Astrocyte (in vitro differentiated cells and primary cell): Measurements from ENCODE around the gene DACH2.

Experiments
- EZH2 ChIP-seq: IDR thresholded peaks from 2 replicates; pipeline ENCODE4 v1.6.1; 2012; ENCODE audit warnings: mild to moderate bottlenecking, low read length, inconsistent platforms; ENCODE audit not compliant: insufficient read depth
- TF ChIP-seq, protein P1 (sequence below): IDR thresholded peaks from 2 replicates; pipeline ENCODE4 v1.5.1; 2011; ENCODE audit warnings: low read depth, mild to moderate bottlenecking, inconsistent platforms, low read length, moderate library complexity; ENCODE audit not compliant: insufficient read depth

DNA sequence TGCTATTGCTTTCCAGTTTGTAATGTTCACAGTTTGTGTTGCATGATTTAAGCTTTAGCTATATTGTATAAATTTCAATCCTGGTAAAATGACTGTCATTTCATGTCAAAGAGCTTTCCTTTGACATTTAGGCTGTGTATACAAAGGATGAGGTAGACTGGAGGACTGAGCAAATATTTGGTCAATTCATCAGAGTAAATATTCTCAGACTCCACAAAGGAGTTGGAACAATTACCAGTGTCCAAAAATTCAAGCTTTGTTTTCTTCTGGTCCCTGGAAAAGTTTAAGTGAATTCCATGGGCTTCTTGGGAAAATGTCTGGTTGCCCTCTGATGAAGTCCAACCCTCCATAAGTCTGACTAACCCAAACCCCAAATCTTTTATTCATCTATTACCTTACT lies 682.4 kb downstream of the DACH2 start:
- no peak for TF ChIP-seq EZH2
- TF ChIP-seq, protein P1, sequence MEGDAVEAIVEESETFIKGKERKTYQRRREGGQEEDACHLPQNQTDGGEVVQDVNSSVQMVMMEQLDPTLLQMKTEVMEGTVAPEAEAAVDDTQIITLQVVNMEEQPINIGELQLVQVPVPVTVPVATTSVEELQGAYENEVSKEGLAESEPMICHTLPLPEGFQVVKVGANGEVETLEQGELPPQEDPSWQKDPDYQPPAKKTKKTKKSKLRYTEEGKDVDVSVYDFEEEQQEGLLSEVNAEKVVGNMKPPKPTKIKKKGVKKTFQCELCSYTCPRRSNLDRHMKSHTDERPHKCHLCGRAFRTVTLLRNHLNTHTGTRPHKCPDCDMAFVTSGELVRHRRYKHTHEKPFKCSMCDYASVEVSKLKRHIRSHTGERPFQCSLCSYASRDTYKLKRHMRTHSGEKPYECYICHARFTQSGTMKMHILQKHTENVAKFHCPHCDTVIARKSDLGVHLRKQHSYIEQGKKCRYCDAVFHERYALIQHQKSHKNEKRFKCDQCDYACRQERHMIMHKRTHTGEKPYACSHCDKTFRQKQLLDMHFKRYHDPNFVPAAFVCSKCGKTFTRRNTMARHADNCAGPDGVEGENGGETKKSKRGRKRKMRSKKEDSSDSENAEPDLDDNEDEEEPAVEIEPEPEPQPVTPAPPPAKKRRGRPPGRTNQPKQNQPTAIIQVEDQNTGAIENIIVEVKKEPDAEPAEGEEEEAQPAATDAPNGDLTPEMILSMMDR: no peak
